ENCODE data around the gene GAP43. TPM values are rescaled to one million over a fixed set of nuclear protein-coding genes. Genes with fewer than 3 reads are reported as not detected.
"Not testable (repeated sequence)": the region's sequence is repeated elsewhere in the genome, so short reads cannot be mapped to it uniquely, and the experiment has no call there.

GAP43 gene
- total RNA-seq, 1 donor from 2014 or later = not detected

DNA sequence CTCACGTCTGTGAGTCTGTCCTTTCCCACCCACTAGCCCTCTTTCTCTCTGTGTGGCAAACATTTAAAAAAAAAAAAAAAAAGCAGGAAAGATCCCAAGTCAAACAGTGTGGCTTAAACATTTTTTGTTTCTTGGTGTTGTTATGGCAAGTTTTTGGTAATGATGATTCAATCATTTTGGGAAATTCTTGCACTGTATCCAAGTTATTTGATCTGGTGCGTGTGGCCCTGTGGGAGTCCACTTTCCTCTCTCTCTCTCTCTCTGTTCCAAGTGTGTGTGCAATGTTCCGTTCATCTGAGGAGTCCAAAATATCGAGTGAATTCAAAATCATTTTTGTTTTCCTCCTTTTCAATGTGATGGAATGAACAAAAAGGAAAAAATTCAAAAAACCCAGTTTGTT is 97.7 kb downstream of the GAP43 start:
- Histone ChIP-seq H3K27ac (no peak overlapping the region), H3K4me1 (no peaks in the 10 kb centered on the region), H3K4me3 (no peak overlapping the region), H3K27me3 (no peaks in the 10 kb centered on the region), H3K36me3 (no peaks in the 10 kb centered on the region), H3K9me3 (no peaks in the 10 kb centered on the region)
- intact Hi-C loops (cut with DNase I) = no loop called here
- ATAC-seq (no peak), DNase-seq (no peak)
- TF ChIP-seq, protein P1, sequence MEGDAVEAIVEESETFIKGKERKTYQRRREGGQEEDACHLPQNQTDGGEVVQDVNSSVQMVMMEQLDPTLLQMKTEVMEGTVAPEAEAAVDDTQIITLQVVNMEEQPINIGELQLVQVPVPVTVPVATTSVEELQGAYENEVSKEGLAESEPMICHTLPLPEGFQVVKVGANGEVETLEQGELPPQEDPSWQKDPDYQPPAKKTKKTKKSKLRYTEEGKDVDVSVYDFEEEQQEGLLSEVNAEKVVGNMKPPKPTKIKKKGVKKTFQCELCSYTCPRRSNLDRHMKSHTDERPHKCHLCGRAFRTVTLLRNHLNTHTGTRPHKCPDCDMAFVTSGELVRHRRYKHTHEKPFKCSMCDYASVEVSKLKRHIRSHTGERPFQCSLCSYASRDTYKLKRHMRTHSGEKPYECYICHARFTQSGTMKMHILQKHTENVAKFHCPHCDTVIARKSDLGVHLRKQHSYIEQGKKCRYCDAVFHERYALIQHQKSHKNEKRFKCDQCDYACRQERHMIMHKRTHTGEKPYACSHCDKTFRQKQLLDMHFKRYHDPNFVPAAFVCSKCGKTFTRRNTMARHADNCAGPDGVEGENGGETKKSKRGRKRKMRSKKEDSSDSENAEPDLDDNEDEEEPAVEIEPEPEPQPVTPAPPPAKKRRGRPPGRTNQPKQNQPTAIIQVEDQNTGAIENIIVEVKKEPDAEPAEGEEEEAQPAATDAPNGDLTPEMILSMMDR (IDR thresholded peaks at IDR 0.05) = no peak

DNA sequence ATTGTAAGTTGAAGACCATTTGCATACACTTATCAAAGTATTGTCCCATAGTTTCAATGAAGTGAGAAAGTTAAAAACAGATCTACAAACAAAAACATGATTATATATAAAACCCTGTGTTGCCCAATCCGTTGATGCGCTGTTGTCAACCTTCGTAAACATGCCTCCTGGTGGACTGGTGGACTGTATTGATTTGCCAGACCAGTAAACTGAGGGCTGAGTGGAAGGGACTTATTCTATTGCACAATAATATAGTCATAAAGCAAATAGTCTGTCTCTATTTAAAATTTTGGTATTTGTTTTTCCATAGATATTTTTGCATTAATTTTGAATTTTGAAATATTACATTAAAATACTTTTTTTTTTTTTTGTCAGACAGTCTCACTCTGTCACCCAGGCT is 102.5 kb downstream of the GAP43 start:
- no peak for ATAC-seq
- H3K27ac ChIP-seq = no peak overlapping the region
- intact Hi-C loops (cut with DNase I) = no loop called here
- TF ChIP-seq, protein P1 (IDR thresholded peaks at IDR 0.05) = no peak
- H3K27me3 ChIP-seq = no peaks in the 10 kb centered on the region
- H3K9me3 ChIP-seq = no peaks in the 10 kb centered on the region
- no peaks in the 10 kb centered on the region for H3K36me3 ChIP-seq
- no peaks in the 10 kb centered on the region for H3K4me1 ChIP-seq
- DNase-seq = no peak
- H3K4me3 ChIP-seq = no peak overlapping the region

- no peak for DNase-seq
- Histone ChIP-seq H3K27ac (no peak overlapping the region), H3K27me3 (no peaks in the 10 kb centered on the region), H3K4me1 (no peaks in the 10 kb centered on the region), H3K9me3 (peaks cover 3% of the 10 kb centered on the region), H3K4me3 (no peak overlapping the region), H3K36me3 (no peaks in the 10 kb centered on the region)
- ATAC-seq = no peak
- TF ChIP-seq, protein P1 (IDR thresholded peaks at IDR 0.05) = no peak
- intact Hi-C loops (cut with DNase I) = no loop called here
Measured at GRCh38 chr3:115727135-115727534, 103.8 kb downstream of the GAP43 start.

DNA sequence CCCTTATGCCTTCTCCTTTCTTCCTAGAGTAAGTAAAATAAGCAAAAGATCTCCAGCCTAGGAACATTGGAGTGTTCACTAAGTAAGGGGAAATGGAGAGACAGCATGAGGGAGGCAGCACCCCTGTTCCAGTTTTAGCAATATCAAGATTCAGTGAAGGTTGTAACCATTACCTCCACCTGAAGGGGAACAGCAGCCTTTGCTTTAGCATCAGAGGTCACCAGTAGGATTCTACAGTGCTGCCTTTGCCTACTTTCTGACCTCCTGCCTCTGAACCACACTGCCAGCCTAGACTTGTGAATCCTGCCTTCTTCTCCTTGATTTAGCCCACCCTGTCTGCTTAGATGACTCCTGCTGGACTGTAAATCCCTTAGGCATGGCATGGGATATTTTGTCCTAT is 104.7 kb downstream of the GAP43 start:
- ATAC-seq (no peak), DNase-seq (no peak)
- Histone ChIP-seq H3K4me1 (no peaks in the 10 kb centered on the region), H3K9me3 (peaks cover 7% of the 10 kb centered on the region), H3K27ac (no peak overlapping the region), H3K36me3 (no peaks in the 10 kb centered on the region), H3K4me3 (no peak overlapping the region), H3K27me3 (no peaks in the 10 kb centered on the region)
- intact Hi-C loops (cut with DNase I) = no loop called here
- TF ChIP-seq, protein P1 (IDR thresholded peaks at IDR 0.05) = no peak

GRCh38 chr3:115736341-115736740 is 113.0 kb downstream of the GAP43 start:
- H3K27ac ChIP-seq; H3K4me1 ChIP-seq; ATAC-seq; H3K4me3 ChIP-seq; DNase-seq; H3K27me3 ChIP-seq; intact Hi-C loops (cut with DNase I); H3K36me3 ChIP-seq; H3K9me3 ChIP-seq: not testable (repeated sequence)

GRCh38 chr3:115741650-115742049 is 118.3 kb downstream of the GAP43 start:
- TF ChIP-seq, protein P1 (IDR thresholded peaks at IDR 0.05) = no peak
- Histone ChIP-seq H3K27ac (no peak overlapping the region), H3K4me1 (no peaks in the 10 kb centered on the region), H3K27me3 (no peaks in the 10 kb centered on the region), H3K9me3 (no peaks in the 10 kb centered on the region), H3K4me3 (no peak overlapping the region), H3K36me3 (no peaks in the 10 kb centered on the region)
- intact Hi-C loops (cut with DNase I) = no loop called here
- DNase-seq (no peak), ATAC-seq (no peak)

- not testable (repeated sequence) for ATAC-seq, H3K9me3 ChIP-seq
Measured at GRCh38 chr3:115744516-115744915, 121.2 kb downstream of the GAP43 start.

DNA sequence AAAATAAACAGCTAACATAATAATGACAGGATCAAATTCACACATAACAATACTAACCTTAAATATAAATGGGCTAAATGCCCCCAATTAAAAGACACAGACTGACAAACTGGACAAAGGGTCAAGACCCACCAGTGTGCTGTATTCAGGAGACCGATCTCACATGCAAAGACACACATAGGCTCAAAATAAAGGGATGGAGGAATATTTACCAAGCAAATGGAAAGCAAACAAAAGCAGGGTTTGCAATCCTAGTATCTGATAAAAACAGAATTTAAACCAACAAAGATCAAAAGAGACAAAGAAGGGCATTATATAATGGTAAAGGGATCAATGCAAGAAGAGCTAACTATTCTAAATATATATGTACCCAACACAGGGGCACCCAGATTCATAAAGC is 129.7 kb downstream of the GAP43 start:
- DNase-seq; H3K4me1 ChIP-seq; intact Hi-C loops (cut with DNase I); H3K9me3 ChIP-seq; H3K4me3 ChIP-seq; H3K27me3 ChIP-seq; H3K36me3 ChIP-seq; H3K27ac ChIP-seq; ATAC-seq: not testable (repeated sequence)

More at GRCh38 chr3:115744516-115744915, 121.2 kb downstream of the GAP43 start:
- H3K27me3 ChIP-seq; H3K4me3 ChIP-seq; H3K27ac ChIP-seq; H3K36me3 ChIP-seq; intact Hi-C loops (cut with DNase I); DNase-seq; H3K4me1 ChIP-seq: not testable (repeated sequence)
